GM21737 (cell line): ENCODE results near the gene ASAP3.
"Not testable (repeated sequence)": the region's sequence is repeated elsewhere in the genome, so short reads cannot be mapped to it uniquely, and the experiment has no call there.

Experiments used
- ATAC-seq: cut with Tn5 transposase; IDR thresholded peaks from one replicate; pipeline ENCODE4 v1.9.1; 2021; ENCODE audit warnings: mild to moderate bottlenecking, moderate library complexity; ENCODE audit not compliant: unreplicated experiment

ASAP3 gene

GRCh38 chr1:23515905-23516304, 31.9 kb upstream of the ASAP3 start:
- ATAC-seq, result no peak

DNA sequence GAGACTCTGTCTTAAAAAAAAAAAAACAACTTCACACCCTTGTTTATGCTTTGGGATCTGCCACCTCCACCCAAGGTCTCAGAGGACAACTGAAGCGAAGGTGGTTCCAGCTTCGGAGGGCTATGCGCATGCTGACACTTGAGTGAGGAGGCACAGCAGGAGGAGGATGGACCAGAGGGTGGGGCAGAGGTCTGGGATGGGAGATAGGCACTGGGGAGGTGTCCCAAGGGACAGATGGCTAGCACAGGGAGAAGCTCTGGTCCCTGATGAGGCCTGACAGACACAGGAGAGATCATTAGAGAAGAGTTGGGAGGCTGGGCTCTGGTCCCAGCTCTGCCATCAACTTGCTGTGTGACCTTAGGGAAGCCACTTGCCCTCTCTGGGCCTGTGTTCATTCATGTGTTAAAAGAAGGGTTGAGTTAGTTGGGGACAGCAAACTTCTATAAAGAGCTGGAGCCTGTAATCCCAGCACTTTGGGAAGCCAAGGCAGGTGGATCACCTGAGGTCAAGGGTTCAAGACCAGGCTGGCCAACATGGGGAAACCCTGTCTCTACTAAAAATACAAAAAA, 30.2 kb upstream of the ASAP3 start:
- ATAC-seq, result no peak

- no peak for ATAC-seq
Observed at GRCh38 chr1:23509896-23510295, 25.9 kb upstream of the ASAP3 start.

GRCh38 chr1:23506376-23507107, 22.6 kb upstream of the ASAP3 start:
- no peak for ATAC-seq

GRCh38 chr1:23505851-23506250, 21.9 kb upstream of the ASAP3 start:
- ATAC-seq, result no peak

DNA sequence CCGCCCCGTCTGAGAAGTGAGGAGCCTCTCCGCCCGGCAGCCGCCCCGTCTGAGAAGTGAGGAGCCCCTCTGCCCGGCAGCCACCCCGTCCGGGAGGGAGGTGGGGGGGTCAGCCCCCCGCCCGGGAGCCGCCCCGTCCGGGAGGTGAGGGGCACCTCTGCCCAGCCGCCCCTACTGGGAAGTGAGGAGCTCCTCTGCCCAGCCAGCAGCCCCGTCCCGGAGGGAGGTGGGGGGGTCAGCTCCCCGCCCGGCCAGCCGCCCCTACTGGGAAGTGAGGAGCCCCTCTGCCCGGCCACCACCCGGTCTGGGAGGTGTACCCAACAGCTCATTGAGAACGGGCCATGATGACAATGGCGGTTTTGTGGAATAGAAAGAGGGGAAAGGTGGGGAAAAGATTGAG, 20.2 kb upstream of the ASAP3 start:
- not testable (repeated sequence) for ATAC-seq

DNA sequence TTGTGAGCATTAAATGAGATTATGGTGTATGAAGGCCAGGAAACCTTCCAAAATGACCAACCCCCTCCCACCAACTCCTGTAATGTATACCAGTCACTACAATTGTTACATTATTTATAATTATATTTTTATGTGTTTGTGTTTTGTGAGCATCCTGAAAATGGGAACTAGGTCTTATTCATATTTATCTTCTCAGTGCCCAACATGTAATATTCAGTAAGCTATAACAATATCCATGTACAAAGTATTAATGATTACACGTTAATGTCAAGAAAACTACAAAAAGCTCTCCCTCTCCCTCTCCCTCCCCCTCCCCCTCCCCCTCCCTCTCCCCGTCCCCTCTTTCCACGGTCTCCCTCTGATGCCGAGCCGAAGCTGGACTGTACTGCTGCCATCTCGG, 19.0 kb upstream of the ASAP3 start:
- ATAC-seq, result no peak

DNA sequence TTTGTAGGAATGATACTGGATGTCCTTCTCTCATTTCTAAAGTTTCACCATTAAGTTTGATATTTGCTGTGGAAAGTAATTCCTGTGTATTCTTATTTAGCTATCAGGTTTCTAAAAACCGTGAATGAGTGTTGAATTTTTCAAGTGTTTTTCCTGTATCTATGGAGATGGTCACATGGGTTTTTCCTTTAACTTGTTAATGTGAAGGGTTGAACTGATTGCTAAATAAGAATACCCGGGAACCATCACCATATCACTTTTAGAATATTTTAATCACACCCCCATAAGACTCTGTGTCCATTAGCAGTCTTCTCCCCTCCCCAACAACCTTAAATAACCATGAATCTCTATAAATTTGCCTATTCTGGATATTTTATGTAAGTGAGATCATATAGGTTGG, 16.5 kb upstream of the ASAP3 start:
- no peak for ATAC-seq

- ATAC-seq, result no peak
Observed at GRCh38 chr1:23497777-23498439, 13.9 kb upstream of the ASAP3 start.

DNA sequence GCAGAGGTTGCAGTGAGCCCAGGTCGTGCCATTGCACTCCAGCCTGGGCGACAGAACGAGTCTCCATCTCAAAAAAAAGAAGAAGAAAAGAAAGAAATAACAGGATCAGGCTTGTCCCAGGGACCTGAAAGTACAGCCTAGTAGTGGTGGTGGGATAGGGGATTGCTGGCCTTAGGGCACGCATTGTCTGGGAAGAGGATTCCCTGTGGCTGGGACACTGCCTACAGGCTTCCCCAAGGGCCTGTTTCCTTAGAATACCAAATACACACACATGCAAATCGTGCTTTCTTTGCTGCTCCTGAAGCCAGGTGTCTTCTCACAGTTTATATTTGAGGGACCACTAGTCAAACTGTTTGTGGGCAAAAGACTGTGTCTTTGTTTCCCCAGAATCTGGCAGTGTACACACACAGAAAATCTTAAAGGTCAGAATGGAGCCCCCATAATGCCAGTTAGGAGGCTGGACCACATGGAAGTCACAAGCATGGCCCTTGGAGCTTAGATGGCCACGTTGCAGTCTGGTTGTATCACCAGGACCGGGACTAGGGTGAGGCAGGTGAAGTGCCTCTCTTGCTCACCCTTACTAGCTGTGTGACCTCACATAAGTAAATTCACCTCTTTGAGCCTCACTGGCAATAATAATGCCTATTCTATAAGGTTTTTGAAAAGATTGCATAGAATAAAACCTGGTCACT, 12.7 kb upstream of the ASAP3 start:
- no peak for ATAC-seq

DNA sequence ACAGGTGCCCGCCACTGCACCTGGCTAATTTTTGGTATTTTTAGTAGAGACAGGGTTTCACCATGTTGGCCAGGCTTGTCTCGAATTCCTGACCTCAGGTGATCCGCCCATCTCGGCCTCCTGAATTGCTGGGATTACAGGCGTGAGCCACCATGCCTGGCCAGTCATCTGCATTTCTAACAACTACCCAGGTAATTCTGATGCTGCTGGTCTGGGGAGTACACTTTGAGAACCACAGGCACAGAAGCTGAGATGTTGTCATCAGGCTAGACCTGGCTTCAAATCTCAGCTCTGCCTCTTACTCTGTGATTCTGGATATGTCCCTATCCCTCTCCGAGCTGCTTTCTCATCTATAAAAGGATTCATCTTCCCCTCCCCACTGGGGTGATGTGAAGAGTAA, 10.9 kb upstream of the ASAP3 start:
- ATAC-seq, result not testable (repeated sequence)

- not testable (repeated sequence) for ATAC-seq
Observed at GRCh38 chr1:23492776-23493175, 8.8 kb upstream of the ASAP3 start.

DNA sequence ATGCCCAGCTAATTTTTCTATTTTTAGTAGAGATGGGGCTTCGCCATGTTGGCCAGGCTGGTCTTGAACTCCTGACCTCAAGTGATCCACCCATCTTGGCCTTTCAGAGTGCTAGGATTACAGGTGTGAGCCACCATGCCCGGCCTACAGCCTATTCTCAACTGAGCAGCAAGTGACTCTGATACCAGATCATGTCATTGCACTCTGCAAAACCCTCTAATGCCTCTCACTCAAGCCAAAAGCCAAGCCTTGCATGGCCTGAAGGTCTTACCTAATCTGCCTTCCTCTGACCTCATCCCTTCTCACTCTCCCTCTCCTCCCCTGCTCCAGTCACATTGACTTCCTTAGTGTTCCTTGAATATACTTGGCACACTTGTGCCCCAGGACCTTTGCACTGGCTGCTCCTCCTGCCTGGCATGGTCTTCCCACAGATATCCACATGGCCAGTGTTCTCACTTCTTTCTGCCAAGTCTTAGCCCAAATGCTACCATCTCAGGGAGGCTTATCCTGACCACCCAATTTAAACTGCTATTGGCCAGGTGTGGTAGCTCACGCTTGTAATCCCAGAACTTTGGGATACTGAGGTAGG, 8.2 kb upstream of the ASAP3 start:
- no peak for ATAC-seq

DNA sequence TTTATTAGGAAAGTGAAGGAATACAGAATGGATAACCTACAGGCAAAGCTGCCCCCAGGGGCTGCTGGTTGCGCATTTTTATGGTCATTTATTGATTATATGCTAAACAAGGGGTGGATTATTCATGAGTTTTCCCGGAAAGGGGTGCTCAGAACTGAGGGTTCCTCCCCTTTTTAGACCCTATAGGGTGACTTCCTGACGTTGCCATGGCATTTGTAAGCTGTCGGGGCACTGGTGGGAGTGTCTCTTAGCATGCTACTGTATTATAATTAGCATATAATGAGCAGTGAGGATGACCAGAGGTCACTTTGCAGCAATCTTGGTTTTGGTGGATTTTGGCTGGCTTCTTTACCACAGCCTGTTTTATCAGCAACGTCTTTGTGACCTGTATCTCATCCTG, 5.9 kb upstream of the ASAP3 start:
- ATAC-seq, result no peak

DNA sequence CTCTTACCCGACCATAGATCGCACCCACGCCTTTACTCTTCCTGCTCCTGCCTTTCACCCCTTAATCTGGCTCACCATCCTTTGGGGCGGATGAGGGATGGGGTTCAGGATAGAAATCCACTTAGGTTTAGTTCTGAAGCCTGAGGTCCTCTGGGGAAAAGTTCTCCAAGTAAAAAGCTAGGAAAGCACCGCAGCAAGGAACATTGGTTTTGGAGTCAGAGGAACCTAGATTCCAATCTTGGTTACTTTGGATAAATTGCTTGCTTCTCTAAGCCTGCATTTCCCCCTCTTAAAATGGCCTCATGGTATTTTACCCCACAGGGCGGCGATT, 988 bp upstream of the ASAP3 start:
- no peak for ATAC-seq

- peak; percentile 53 for ATAC-seq
Observed at GRCh38 chr1:23484253-23485001, 448 bp upstream of the ASAP3 start.

DNA sequence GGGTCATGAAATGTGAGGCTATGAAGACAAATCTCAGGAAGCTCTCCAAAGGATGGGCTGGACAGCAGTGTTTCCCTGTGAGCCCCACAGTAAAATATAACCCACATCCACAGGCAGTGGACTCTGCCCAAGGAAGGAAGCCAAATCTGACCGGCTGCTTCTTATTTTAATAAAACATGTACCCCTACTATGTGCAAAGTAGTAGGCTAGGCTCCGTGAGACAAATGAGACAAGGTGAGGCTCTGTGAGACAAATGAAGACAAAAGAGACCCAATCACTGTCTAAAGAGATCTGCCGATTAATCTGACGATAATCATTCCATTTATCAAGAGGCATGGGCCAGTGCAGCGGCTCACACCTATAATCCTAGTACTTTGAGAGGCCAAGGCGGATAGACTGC, 2.1 kb downstream of the ASAP3 start:
- ATAC-seq, result no peak

DNA sequence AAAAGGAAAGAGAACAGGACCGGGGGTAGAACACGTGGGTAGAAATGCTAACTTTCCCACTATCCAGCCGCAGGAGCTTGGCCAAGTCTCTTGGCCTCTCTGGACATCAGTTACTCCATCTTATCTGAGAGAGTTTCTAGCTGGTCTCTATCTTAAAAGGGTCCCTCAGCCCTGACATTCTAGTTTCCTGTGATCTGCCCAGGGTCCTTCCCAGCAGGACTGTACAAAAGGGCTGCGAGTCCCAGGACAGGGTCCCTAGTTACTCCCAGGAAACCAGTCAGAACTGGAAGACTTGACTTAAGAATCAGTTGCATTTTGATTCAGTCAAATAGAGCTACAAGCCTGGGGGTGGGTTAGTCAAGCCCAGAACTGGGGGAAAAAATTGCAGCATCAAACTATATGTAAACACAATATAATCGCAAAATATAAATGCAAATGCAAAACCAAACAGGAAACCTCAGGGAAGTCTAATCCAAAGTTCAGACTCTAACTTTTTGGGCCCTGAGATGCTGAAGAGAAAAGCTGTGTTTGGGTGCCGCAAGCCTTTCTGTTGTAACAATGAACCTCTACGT, 2.9 kb downstream of the ASAP3 start:
- no peak for ATAC-seq

DNA sequence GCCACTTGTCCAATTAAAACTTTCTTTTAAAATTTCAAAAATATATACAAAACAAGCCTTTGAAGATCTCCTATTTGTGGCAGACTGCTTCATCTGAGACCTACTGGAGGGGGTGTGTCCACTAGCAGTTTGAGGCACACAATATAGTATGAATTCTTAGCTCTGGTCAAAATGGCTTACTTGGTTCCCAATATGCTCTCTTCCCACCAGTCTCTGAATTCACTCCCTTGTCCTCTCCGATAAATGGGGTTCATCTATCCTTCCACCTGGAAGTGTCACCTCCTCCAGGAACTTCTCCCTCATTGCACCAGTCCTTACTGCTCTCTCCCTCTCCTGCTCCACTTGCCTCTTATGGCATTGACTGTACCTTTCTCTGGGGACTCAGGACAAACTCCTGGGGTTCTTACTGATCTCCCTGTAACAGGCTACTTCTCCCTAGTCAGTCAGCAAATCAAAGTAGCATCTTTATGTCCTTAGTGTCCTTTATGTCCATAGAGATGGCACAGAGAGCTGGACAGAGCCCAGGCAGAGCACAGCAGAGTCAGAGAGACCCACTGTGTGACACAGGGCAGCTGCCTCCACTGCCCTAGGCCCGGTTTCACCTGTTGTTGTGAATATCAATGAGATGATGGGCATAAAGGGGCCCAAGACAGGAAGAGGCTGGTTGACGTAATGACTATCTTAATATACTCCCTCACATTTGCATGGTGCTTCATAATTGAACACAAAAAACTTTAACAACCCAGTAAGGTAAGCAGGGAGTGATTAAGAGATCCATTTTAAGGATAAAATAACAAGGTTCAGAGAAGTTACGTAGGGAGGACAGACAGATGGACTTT, 3.6 kb downstream of the ASAP3 start:
- no peak for ATAC-seq

DNA sequence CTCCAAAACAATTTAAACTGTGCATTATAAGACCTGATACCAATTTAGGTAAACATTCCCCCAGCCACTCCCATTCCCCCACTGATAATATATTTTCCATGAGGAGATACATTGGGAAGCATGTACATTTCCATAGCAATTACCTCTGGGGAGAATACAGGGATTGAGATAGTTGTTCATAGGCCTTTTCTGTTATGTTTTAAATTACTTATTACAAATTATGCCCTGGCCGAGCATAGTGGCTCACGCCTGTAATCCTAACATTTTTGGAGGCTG, 4.4 kb downstream of the ASAP3 start:
- ATAC-seq, result no peak
